22Rv1 (cell line): Measurements from ENCODE around the gene SLC26A2.

Source experiments
- H3K27ac ChIP-seq: fragments of 450-650 bp; 2 replicates; pipeline ENCODE4 v1.5.1; 2017
- CTCF ChIP-seq: fragments of 450-650 bp; IDR thresholded peaks from 2 replicates; pipeline ENCODE4 v1.5.1; 2017; ENCODE audit warnings: mild to moderate bottlenecking
- ZFX ChIP-seq: fragments of 450-650 bp; IDR thresholded peaks from 2 replicates; pipeline ENCODE4 v1.6.1; 2017; ENCODE audit warnings: antibody characterized with exemption, borderline replicate concordance

SLC26A2 gene

GRCh38 chr5:149960272-149961185 is at the start of gene SLC26A2:
Gene SLC26A2, plus strand, starts transcription at chr5:149960758. Its CDS starts 16,895 bp downstream, at chr5:149977653.
- H3K27ac ChIP-seq: peak within 1 kb of the TSS; percentile 75
- TF ChIP-seq CTCF (no peak), ZFX (no peak)

GRCh38 chr5:149911031-149911430 is 49.5 kb upstream of the SLC26A2 start:
- no peak overlapping the region for H3K27ac ChIP-seq
- no peak for TF ChIP-seq ZFX

GRCh38 chr5:149912226-149912871 is 48.2 kb upstream of the SLC26A2 start:
- no peak for TF ChIP-seq ZFX
- no peak for TF ChIP-seq CTCF
- no peak overlapping the region for H3K27ac ChIP-seq

GRCh38 chr5:149913436-149914419 is 46.8 kb upstream of the SLC26A2 start:
- H3K27ac ChIP-seq: no peak overlapping the region
- TF ChIP-seq ZFX (no peak), CTCF (no peak)

- TF ChIP-seq CTCF: no peak
- TF ChIP-seq ZFX: no peak
- H3K27ac ChIP-seq: no peak overlapping the region
Measured at GRCh38 chr5:149915392-149916260, 44.9 kb upstream of the SLC26A2 start.

- TF ChIP-seq ZFX (no peak), CTCF (no peak)
- H3K27ac ChIP-seq: no peak overlapping the region
Measured at GRCh38 chr5:149916334-149917072, 44.1 kb upstream of the SLC26A2 start.
